Erythroblast (primary cell): ENCODE measurements around the gene NRXN3.

Source experiments
- DNase-seq, 2 experiments: peaks; one replicate each; lab custom pipeline; 2025; lab: John Stamatoyannopoulos, UW
- GATA1 ChIP-seq: IDR thresholded peaks from 2 replicates; pipeline ENCODE4 v1.6.1; 2011; ENCODE audit warnings: low read depth, mild to moderate bottlenecking, control low read depth, low read length, moderate library complexity
- POLR2A ChIP-seq: IDR thresholded peaks from 2 replicates; pipeline ENCODE4 v1.6.1; 2011; ENCODE audit warnings: mild to moderate bottlenecking, low read length

The NRXN3 gene

DNA sequence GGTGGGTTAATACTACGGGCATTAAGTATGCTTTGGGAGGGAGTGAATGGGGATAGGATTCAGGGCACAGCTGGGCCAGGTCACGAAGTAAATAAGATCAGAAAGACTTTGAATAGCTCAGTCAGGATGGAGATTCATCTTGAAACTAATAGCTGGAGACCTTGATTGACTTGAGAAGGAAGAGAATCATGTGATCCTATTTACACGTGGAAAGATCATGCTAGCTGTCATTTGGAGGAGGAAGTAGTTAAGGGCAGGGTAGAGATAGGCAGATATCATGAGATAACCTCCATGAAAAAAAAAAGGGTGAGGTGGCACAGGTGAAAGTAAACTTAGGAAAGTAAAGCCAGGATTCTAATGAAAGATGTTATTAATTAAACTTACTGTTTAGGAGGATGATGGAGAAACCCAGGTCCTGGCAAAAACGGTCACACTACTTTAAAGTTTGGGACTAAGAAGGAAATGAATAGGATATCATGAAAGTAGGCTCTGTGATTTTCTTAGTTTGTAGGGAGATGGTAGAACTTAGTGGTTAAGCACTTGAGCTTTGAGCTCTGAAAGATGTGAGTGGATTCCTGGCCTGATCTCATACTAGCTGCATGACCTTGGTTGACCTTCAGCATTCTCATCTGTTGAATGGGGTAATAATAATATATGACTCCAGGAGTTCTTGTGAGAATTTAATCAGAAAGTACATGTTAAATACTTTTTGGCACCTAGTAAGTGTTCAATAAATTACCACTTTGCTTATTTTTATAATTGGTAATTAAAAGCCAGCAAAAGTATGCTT, 439.0 kb downstream of the NRXN3 start:
- no peak for TF ChIP-seq POLR2A
- TF ChIP-seq GATA1, result no peak
- DNase-seq, result no peak

DNA sequence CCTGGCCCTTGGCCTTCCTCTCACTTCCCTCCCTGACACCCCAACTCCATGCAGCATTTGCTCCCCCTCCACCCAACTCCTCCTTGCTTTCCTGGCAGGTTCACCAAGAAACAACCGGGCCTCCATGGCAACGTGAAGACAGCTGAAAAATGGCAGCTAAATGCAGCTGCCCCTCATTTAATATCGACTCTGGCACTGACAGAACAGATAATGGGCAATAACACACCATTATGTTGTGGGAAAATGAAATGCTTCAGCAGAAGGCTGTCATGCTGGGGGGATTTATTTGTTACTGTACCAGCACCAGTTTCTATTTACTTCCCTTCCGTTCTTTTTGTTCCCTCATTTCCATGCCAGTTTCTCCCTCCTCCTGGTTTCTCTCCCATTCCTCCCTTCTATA, 440.8 kb downstream of the NRXN3 start:
- DNase-seq, result no peak
- no peak for TF ChIP-seq POLR2A

DNA sequence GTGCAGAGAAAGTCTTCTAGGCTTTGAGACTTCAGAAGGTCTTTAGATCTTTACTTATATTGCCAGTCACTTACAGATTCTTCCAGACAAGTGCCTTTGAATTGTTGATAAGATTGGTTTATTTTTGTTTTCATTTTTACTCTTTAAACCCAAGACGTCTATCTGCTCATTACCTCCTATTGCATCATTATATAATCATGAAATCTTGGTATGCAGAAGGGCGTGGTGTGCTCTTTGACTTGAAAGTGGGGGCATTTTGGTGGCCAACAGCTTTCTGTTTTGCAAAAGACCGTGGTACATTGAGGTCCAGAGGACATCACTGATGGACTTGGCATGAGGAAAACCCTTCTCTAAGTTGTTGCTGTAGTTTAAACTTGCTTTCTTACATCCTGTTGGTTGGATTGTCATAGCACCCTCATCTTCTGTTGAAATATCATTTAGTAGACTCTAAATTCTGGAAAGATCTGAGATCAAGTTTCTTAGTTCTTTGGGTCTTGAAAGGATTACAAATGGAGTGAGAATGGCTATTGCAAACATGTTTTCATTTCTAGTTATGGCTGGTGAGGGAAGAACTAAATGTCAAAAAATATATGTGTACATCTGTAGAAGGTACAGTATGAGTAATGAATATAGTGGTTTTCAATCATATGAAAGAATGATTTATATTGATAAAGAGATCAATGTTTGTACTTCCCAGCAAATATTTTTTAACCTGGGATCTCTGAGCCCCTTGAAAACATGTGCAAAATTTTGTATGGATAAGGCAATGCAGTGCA, 441.8 kb downstream of the NRXN3 start:
- TF ChIP-seq POLR2A (no peak), GATA1 (no peak)
- DNase-seq, result peak; percentile 2 to 36

DNA sequence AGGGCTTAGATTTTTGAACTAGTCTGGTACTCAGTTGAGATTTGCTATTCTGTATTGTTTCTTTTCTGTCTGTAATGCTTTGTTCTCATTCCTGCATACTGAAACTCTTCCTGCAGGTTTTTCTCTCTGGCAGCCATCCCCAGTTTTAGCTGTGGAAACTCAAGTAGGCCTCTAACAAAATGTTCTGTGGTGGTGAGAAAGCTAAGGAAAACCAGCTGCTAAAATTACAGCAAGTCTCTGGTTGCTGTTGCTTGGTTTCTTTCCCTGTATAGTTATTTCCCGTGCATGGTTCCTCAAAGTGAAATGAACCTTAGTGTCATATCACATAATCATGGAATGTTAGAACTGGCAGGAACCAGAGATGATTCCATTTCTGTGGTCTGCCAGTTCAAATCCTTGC, 442.5 kb downstream of the NRXN3 start:
- DNase-seq, result no peak
- no peak for TF ChIP-seq POLR2A
- TF ChIP-seq GATA1, result no peak

DNA sequence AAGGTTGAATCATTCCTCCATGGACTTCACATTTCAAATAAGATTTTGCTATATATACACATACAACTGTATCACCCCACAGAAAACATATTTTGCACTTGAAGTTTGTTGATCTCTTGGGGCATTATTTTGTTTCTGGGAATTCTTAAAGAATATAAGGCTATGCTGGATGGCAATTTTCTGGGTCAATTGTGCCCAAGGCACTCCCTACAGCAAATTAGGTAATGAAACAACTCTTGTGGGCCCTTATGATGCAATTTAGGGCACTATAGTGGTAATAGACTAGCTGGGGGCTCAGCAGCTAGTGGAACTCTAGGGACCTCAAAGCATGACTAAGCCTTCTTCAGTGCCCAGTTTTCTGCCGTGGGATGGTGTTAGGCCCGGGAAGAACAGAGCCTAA, 444.4 kb downstream of the NRXN3 start:
- TF ChIP-seq POLR2A, result no peak
- TF ChIP-seq GATA1, result no peak
- peak in 1 of 2 experiments; percentile 40 for DNase-seq

DNA sequence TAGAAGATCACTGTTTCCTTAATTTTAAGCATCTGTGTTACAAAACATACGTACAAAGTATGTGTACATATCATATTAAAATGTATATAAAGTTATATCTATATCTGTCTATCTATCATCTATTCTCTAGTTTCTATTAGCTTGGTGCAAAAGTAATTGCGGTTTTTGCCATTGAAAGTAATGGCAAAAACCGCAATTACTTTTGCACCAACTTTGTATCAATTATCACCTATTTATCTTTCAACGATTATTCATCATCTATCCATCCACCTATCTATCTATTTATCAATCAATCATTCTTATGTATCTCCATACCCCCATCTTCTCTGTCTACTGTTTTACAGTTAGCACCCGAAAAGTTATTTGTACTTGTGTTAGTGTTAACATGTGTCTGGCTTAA, 447.6 kb downstream of the NRXN3 start:
- TF ChIP-seq GATA1, result no peak
- TF ChIP-seq POLR2A, result no peak
- no peak for DNase-seq

DNA sequence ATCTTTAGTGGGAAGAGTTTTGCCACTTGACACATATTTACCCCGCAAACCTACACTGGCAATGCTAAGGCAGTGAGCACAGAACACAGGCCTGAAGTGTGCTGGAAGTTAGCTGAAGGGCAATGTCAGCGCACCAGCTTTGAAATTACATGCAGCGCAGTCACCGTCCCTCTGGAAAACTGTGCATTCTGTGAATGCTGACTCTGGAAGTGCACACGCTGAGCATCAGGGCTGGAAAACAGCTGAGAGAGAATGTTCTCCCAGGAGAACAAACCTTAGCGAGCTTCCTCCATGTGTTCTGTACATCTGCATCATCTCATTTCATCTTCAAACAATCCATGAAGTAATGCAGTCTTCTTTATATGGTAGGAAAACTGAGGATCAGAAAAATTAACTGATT, 448.2 kb downstream of the NRXN3 start:
- DNase-seq, result no peak

DNA sequence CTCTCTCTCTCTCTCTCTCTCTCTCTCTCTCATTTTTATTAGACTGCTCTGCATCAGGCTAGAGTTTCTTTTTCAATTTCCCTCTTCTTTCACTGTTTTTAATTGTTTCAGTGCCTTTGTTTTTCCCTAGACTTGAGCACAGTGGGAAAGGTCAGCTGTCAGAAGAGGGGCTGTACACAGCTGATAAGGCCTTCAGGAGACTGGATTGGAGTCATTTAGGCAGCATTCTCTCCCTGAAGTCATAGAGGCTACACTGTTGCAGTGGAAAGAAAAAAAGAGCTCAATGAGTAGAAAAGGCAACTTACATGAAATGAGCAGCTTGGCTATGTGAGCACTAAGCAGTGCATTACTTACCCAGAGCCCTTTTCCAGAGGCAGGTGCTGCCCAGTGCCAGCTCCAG, 456.9 kb downstream of the NRXN3 start:
- TF ChIP-seq POLR2A, result no peak
- TF ChIP-seq GATA1, result no peak
- no peak for DNase-seq

More for the DNA sequence above, 448.2 kb downstream of the NRXN3 start:
- no peak for TF ChIP-seq POLR2A
- TF ChIP-seq GATA1, result no peak

DNA sequence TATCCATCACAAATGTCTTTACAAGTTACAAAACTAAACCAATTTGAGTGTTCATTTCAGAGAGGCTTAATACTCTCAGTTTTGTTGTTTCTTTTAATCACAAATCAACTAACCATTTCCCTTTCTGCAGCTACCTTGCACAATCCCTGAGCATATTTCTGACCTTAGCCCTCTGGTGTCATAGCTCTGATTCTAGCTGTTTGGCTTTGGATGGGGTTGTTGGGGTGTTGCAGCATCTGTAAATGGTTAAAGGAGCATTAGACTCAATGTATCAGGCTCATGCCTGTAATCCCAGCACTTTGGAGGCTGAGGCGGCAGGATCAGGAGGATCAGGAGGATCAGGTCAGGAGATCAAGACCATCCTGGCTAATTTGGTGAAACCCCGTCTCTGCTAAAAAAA, 461.4 kb downstream of the NRXN3 start:
- TF ChIP-seq POLR2A (no peak), GATA1 (no peak)
- DNase-seq, result no peak

DNA sequence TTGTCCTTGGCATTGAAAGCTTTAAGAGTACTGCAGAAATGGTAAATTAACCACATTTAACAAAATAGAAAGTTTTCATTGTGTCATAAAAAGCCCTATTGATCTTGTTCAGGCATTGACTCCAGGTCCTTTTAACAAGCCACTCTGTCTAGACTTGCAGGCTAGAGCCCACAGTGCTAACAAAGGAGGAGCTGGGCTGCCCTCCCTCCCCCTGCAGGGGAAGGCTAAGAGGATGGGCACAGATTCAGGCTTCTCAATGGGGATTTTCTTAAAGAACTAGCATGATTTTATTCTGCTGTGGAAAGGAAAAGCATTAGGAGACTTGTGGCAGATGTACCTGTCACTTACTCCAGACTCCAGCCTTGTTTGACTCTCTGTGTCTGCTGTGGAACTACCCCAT, 463.6 kb downstream of the NRXN3 start:
- DNase-seq, result no peak
- TF ChIP-seq GATA1 (no peak), POLR2A (no peak)

DNA sequence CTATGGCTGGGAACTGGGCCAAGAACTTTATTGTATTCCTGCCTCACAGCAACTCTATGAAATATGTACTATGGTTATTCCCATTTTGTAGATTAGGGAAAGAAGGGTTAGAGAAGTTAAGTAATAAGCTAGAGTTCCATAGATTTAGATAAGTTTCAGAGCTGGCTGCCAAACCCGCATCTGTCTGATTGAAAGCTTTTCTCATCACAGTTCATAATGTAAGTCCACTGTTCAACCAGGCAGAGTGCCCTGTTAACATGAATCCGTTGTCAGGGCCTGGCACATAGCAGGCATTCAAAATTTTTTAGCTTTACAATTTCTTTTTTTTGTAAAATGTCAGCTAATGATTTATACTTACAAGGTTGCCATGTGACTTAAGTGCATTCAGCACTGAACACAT, 467.3 kb downstream of the NRXN3 start:
- DNase-seq, result no peak
- TF ChIP-seq POLR2A (no peak), GATA1 (no peak)

DNA sequence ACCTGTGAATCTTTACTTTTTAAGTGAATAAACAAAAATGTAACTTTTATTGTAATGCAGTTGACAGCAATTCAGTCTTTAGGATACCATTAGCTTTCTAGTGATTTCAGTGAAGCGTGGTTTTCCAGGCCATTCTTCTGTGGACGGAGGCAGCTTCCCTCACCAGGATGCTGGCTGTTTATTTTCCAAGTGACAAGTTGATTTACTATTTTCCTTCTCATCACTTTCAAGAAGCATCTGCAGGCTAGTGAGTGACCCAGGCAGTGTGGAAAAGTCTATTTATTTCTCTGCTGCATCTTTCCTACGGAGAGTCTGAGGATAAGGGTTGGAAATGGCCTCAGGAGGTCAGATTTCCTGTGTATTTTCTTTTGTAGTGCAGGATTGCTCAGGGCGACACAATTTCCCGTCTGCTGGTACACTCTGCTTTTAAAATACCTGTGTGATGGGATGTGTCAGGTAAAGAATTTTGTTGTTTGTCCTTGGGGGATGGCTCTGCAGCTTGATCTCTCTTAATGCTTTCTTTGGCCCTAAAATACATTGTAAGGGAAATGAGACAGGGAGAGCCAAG, 467.8 kb downstream of the NRXN3 start:
- TF ChIP-seq GATA1 (no peak), POLR2A (no peak)
- DNase-seq, result no peak

DNA sequence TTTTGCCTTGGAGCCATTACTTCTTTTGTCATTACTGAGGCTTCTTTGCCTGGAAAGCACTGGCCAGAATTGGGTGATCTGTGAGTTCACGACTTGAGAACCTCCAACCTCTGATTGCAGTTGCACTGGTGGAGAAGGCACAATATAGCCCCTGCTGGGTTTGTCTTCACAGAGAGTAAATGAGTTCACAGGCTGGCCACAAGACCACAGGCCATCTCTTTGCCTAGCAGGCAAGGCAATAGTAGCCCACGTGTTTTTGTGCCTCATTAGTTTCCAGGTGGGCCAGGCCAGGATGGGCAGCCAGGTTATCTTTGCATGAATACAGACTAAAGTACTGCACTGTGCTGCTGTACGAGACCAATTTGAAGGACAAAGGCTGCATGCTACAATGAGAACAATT, 468.8 kb downstream of the NRXN3 start:
- no peak for DNase-seq
- no peak for TF ChIP-seq POLR2A
- TF ChIP-seq GATA1, result no peak

DNA sequence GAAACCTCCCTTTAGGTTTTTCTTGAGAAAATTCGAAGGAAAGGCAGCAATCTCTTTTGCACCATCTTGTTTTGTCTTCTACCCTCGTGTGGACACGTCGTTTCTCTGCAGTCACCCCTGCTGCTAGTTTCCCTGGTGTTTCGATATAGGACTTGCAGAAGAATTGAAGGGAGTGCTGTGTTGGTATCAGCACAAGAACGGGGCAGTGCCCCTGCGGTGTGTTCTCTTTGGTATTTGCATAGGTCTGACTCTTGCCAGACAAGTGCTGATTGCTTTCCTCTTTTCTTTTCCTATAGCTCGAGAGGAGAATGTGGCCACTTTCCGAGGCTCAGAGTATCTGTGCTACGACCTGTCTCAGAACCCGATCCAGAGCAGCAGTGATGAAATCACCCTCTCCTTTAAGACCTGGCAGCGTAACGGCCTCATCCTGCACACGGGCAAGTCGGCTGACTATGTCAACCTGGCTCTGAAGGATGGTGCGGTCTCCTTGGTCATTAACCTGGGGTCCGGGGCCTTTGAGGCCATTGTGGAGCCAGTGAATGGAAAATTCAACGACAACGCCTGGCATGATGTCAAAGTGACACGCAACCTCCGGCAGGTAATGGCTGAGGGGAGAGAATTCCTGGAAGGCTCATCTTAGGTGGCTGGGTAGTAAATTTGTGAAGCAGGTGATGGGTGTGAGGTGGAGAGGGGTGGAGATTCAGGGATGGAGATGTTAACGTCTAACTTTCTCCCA, 474.8 kb downstream of the NRXN3 start:
- DNase-seq, result no peak
- TF ChIP-seq POLR2A, result no peak
- TF ChIP-seq GATA1, result no peak

DNA sequence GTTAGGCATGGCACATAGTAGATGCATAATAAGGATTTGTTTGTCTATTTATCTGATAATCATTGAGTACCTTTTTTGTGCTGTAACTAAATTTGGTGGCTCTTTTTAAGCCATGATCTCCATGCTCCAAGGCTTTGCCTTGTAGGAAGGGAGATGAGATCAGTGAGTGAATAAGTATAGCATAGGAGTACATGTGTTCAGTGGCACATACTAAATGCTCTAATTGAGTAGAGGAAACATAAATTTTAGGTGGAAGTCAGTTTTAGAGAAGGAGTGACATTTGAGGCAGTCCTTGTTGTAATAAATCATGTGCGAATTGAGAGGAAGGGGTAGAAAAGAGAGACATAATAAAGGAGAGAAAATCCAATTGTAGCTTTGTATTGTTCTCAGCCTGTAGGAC, 482.6 kb downstream of the NRXN3 start:
- TF ChIP-seq POLR2A (no peak), GATA1 (no peak)
- DNase-seq, result no peak
